ENCODE results near the gene AHCY. TPM values are rescaled to one million over a fixed set of nuclear protein-coding genes. Genes with fewer than 3 reads are reported as not detected.
"Not testable (repeated sequence)": the region's sequence is repeated elsewhere in the genome, so short reads cannot be mapped to it uniquely, and the experiment has no call there.

The AHCY gene
- total and polyA plus RNA-seq, 8 donors = 41.2 to 122 (median 62.7) TPM

- intact Hi-C loops (cut with DNase I) = no loop called here
- Histone ChIP-seq H3K36me3 (no peaks in the 10 kb centered on the region), H3K4me3 (no peak overlapping the region), H3K27me3 (no peaks in the 10 kb centered on the region), H3K27ac (no peak overlapping the region), H3K4me1 (no peaks in the 10 kb centered on the region), H3K9me3 (no peaks in the 10 kb centered on the region)
- WGBS, 2 donors = 85 to 86% methylated on average over 9 of the region's 9 CpGs
- FAIRE-seq = no peak
- no peak for TF ChIP-seq CTCF (IDR thresholded peaks at IDR 0.05)
- DNase-seq = no peak
- ATAC-seq = no peak
Observed at GRCh38 chr20:34328928-34329677, 25.9 kb upstream of the AHCY start.

GRCh38 chr20:34328207-34328606 lies 25.1 kb upstream of the AHCY start:
- DNase-seq; H3K9me3 ChIP-seq; H3K27ac ChIP-seq; H3K27me3 ChIP-seq; H3K4me3 ChIP-seq; intact Hi-C loops (cut with DNase I); H3K4me1 ChIP-seq; H3K36me3 ChIP-seq; ATAC-seq; FAIRE-seq: not testable (repeated sequence)
- WGBS, 2 donors = 84 to 87% methylated on average over 4 of the region's 4 CpGs

GRCh38 chr20:34324541-34324940 lies 21.4 kb upstream of the AHCY start:
- ATAC-seq (no peak), FAIRE-seq (no peak), DNase-seq (no peak)
- Histone ChIP-seq H3K9me3 (no peaks in the 10 kb centered on the region), H3K27me3 (no peaks in the 10 kb centered on the region), H3K27ac (no peak overlapping the region), H3K36me3 (no peaks in the 10 kb centered on the region), H3K4me1 (no peaks in the 10 kb centered on the region), H3K4me3 (no peak overlapping the region)
- 38 to 51% methylated on average over 2 of the region's 2 CpGs for WGBS, 2 donors
- TF ChIP-seq CTCF (IDR thresholded peaks at IDR 0.05) = no peak
- intact Hi-C loops (cut with DNase I) = no loop called here

GRCh38 chr20:34322267-34323105 lies 19.3 kb upstream of the AHCY start:
- no peak for FAIRE-seq
- Histone ChIP-seq H3K36me3 (no peaks in the 10 kb centered on the region), H3K27me3 (no peaks in the 10 kb centered on the region), H3K27ac (no peak overlapping the region), H3K4me1 (no peaks in the 10 kb centered on the region), H3K4me3 (no peak overlapping the region), H3K9me3 (no peaks in the 10 kb centered on the region)
- ATAC-seq = no peak
- 58 to 63% methylated on average over 9 of the region's 9 CpGs for WGBS, 2 donors
- intact Hi-C loops (cut with DNase I) = no loop called here
- no peak for DNase-seq
- TF ChIP-seq CTCF (IDR thresholded peaks at IDR 0.05) = no peak

GRCh38 chr20:34320861-34321260 lies 17.7 kb upstream of the AHCY start:
- H3K27me3 ChIP-seq = no peaks in the 10 kb centered on the region
- ATAC-seq (no peak), DNase-seq (no peak), FAIRE-seq (no peak)
- H3K9me3 ChIP-seq = no peaks in the 10 kb centered on the region
- H3K4me1 ChIP-seq = no peaks in the 10 kb centered on the region
- H3K4me3 ChIP-seq = no peak overlapping the region
- no peak for TF ChIP-seq CTCF (IDR thresholded peaks at IDR 0.05)
- intact Hi-C loops (cut with DNase I) = no loop called here
- H3K27ac ChIP-seq = no peak overlapping the region
- H3K36me3 ChIP-seq = no peaks in the 10 kb centered on the region
- WGBS, 2 donors = 64 to 71% methylated on average over 3 of the region's 3 CpGs
